ENCODE measurements around the gene SLC29A1.
"Not testable (repeated sequence)": the region's sequence is repeated elsewhere in the genome, so short reads cannot be mapped to it uniquely, and the experiment has no call there.

SLC29A1 gene

GRCh38 chr6:44186635-44187025, 36.8 kb upstream of the SLC29A1 start:
- Mint-ChIP-seq H3K27ac (no peak overlapping the region), H3K4me1 (peaks cover 22% of the 10 kb centered on the region), H3K4me3 (no peak overlapping the region), H3K27me3 (no peaks in the 10 kb centered on the region), H3K9me3 (no peaks in the 10 kb centered on the region)
- DNase-seq (no peak), ATAC-seq (no peak)

- no peak overlapping the region for H3K4me3 Mint-ChIP-seq
- H3K9me3 Mint-ChIP-seq, result no peaks in the 10 kb centered on the region
- H3K27me3 Mint-ChIP-seq, result peaks cover 16% of the 10 kb centered on the region
- H3K27ac Mint-ChIP-seq, result no peak overlapping the region
- DNase-seq, result no peak
- ATAC-seq, result no peak
- peaks cover 29% of the 10 kb centered on the region for H3K4me1 Mint-ChIP-seq
These were observed 34.6 kb upstream of the SLC29A1 start for GRCh38 chr6:44188819-44189218.

DNA sequence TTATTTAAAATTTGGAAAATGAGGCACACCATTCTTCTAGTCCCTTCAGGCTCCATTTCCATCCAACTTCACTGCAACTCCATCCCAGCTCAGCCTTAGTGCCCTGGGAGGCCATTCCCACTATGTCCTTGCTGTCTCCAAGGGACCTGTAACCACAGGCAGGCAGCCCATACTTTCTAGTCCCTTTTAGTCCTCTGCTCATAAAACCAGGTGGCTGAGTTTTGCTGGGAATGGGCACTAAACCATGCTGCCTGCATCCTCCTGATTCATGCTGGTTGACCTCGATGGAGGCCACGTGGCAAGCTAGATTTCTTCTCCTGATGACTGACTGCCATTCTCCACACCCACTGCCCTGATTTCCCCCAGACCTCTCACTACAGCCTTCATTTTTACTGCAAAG, 34.1 kb upstream of the SLC29A1 start:
- DNase-seq, result no peak
- no peak for ATAC-seq
- Mint-ChIP-seq H3K4me1 (peaks cover 29% of the 10 kb centered on the region), H3K27ac (no peak overlapping the region), H3K9me3 (no peaks in the 10 kb centered on the region), H3K27me3 (peaks cover 17% of the 10 kb centered on the region), H3K4me3 (no peak overlapping the region)

DNA sequence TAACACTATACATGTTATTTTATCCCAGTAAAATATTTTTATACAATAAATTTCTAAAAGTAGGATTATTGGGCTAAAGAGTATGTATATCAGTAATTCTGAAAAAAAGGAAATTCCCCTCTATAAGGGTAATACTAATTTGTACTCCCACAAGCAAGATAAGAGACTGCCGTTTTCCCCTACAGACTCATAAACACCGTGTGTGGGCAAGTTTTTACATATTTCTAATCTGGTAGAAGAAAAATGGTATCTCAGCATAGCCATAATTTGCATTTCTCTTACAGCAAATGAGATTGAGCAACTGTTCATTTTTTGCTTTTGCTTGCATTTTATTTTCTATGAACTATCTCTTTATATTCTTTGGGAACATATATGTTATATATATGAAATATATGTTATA, 32.7 kb upstream of the SLC29A1 start:
- Mint-ChIP-seq H3K27me3 (peaks cover 23% of the 10 kb centered on the region), H3K4me3 (no peak overlapping the region), H3K27ac (no peak overlapping the region), H3K4me1 (peaks cover 22% of the 10 kb centered on the region), H3K9me3 (no peaks in the 10 kb centered on the region)
- DNase-seq (no peak), ATAC-seq (peak; percentile 88)

GRCh38 chr6:44192428-44193041, 30.9 kb upstream of the SLC29A1 start:
- H3K4me3 Mint-ChIP-seq, result peak overlapping the region in 1 of 2 donors; percentile 1
- peaks cover 23% of the 10 kb centered on the region for H3K27me3 Mint-ChIP-seq
- H3K27ac Mint-ChIP-seq, result peak overlapping the region in 1 of 2 donors; percentile 78
- no peak for ATAC-seq
- DNase-seq, result no peak
- peaks cover 14% of the 10 kb centered on the region for H3K4me1 Mint-ChIP-seq
- no peaks in the 10 kb centered on the region for H3K9me3 Mint-ChIP-seq

GRCh38 chr6:44193307-44193910, 30.0 kb upstream of the SLC29A1 start:
- DNase-seq (no peak), ATAC-seq (no peak)
- no peaks in the 10 kb centered on the region for H3K9me3 Mint-ChIP-seq
- H3K27me3 Mint-ChIP-seq, result peaks cover 23% of the 10 kb centered on the region
- H3K4me1 Mint-ChIP-seq, result peaks cover 14% of the 10 kb centered on the region
- H3K27ac Mint-ChIP-seq, result no peak overlapping the region
- no peak overlapping the region for H3K4me3 Mint-ChIP-seq

GRCh38 chr6:44194326-44194725, 29.1 kb upstream of the SLC29A1 start:
- peak overlapping the region in 1 of 2 donors; percentile 3 for H3K27ac Mint-ChIP-seq
- no peak for DNase-seq
- peaks cover 12% of the 10 kb centered on the region for H3K4me1 Mint-ChIP-seq
- H3K4me3 Mint-ChIP-seq, result no peak overlapping the region
- no peak for ATAC-seq
- H3K27me3 Mint-ChIP-seq, result peaks cover 23% of the 10 kb centered on the region
- no peaks in the 10 kb centered on the region for H3K9me3 Mint-ChIP-seq

DNA sequence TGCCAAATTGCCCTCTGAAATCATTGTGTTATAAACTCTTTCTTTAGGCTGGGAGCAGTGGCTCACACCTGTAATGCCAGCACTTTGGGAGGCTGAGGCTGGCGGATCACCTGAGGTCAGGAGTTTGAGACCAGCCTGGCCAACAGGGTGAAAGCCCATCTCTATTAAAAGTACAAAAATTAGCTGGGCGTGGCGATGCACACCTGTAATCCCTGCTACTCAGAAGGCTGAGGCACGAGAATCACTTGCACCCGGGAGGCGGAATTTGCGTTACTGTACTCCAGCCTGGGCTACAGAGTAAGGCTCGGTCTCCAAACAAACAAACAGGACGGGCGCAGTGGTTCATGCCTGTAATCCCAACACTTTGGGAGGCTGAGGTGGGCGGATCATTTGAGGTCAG, 27.0 kb upstream of the SLC29A1 start:
- not testable (repeated sequence) for H3K4me3 Mint-ChIP-seq, ATAC-seq, H3K27ac Mint-ChIP-seq, H3K4me1 Mint-ChIP-seq, DNase-seq, H3K9me3 Mint-ChIP-seq
- peaks cover 33% of the 10 kb centered on the region for H3K27me3 Mint-ChIP-seq

DNA sequence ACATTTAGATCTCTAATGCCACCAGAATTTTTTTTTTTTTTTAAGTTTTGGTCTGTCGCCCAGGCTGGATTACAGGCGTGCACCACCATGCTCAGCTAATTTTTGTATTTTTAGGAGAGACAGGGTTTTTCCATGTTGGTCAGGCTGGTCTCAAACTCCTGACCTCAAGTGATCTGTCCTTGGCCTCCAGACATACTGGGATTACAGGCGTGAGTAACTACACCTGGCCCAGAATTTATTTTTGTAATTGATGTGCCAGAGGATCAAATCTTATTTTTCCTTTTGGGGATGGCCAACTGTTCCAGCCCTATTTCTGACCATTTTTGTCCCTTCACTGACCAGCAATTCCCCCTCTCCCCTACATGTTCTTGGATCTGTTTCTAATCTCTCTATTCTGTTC, 24.7 kb upstream of the SLC29A1 start:
- H3K27me3 Mint-ChIP-seq, result peaks cover 21% of the 10 kb centered on the region
- H3K9me3 Mint-ChIP-seq, result no peaks in the 10 kb centered on the region
- no peak overlapping the region for H3K4me3 Mint-ChIP-seq
- ATAC-seq, result no peak
- DNase-seq, result no peak
- H3K27ac Mint-ChIP-seq, result no peak overlapping the region
- H3K4me1 Mint-ChIP-seq, result no peaks in the 10 kb centered on the region

DNA sequence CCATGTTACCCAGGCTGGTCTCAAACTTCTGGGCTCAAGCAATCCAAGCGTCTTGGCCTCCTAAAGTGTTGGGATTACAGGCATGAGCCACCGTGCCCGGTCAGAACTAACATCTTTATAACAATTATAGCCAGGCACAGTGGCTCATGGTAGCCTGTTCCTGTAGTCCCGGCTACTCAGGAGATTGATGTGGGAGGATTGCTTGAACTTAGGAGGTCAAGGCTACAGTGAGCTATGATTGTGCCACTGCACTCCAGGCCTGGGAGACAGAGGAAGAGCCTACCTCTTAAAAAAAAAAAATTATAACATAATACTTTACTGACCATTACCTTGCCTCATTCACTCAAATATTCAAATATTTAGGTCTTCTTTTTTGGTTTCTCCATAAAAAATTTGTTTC, 23.5 kb upstream of the SLC29A1 start:
- Mint-ChIP-seq H3K27me3 (peaks cover 15% of the 10 kb centered on the region), H3K27ac (no peak overlapping the region), H3K4me3 (no peak overlapping the region), H3K4me1 (no peaks in the 10 kb centered on the region), H3K9me3 (no peaks in the 10 kb centered on the region)
- DNase-seq, result no peak
- ATAC-seq, result no peak

GRCh38 chr6:44201200-44201599, 22.2 kb upstream of the SLC29A1 start:
- H3K27ac Mint-ChIP-seq, result no peak overlapping the region
- H3K9me3 Mint-ChIP-seq, result no peaks in the 10 kb centered on the region
- ATAC-seq (no peak), DNase-seq (no peak)
- H3K4me3 Mint-ChIP-seq, result no peak overlapping the region
- no peaks in the 10 kb centered on the region for H3K4me1 Mint-ChIP-seq
- peaks cover 15% of the 10 kb centered on the region for H3K27me3 Mint-ChIP-seq

DNA sequence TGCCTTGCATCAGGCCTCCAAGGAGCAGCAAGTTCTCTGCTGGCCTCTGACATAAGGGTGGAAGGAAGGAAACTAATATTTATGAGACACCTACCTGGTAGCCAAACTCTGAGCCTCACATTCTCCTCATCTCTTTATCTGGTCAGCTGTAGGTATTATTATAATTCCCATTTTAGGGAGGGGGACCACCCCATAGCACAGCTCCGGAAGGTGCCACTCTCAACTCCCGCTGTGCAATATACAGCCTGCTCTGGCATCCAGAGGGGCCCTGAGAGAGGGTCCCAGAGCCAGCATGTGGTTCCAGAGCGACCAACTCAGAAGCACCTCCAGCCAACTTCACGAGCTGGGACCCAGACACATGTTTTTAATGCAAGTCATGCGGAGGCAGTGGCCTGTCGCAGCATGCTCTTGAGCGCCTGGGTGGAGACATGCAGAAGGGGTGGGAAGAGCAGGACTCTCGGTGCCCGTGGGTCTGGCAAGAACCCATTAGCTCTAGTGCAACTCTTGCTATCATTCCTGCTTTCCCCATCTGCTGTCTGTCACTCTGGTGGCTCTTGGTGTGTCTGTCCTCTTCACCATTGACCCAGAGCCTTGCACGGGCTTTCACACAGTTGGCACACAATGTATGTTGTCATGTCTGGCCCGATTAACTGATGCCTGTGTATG, 21.6 kb upstream of the SLC29A1 start:
- no peak overlapping the region for H3K4me3 Mint-ChIP-seq
- no peaks in the 10 kb centered on the region for H3K9me3 Mint-ChIP-seq
- ATAC-seq, result no peak
- H3K27me3 Mint-ChIP-seq, result peaks cover 15% of the 10 kb centered on the region
- H3K27ac Mint-ChIP-seq, result peak overlapping the region in 1 of 2 donors; percentile 71
- no peak for DNase-seq
- no peaks in the 10 kb centered on the region for H3K4me1 Mint-ChIP-seq

DNA sequence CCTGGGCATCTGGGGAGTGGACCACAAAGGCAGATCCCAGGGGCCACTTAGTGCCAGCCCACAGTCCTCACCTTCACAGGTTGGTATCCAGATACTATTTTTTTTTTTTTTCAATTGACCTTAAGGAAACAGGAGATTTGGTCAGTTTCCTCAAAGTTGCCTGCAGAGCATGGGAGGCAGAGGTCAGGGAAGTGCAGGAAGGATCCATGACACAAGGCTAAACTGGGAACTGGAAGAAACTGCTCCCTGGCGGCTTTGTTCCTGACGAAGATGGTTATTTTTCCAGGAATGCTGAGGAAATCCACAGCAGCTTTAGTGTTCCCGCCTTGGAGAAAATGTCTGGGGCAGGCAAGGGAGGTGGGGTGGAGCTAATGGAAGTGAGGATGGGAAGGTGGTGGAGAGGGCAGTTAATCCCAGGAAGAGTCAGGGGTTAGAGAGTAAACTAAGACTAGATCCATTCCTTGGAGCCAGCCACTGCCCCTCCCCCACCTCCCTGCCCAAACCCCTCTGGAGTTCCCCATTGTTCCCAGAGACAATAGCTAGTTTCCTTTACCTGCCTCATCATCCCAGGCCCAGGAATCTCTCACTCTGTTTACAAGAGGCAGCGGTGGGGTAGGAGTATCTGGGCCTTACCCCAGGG, 20.9 kb upstream of the SLC29A1 start:
- Mint-ChIP-seq H3K4me1 (no peaks in the 10 kb centered on the region), H3K27ac (peak overlapping the region in 1 of 2 donors; percentile 71), H3K27me3 (peaks cover 15% of the 10 kb centered on the region), H3K4me3 (no peak overlapping the region), H3K9me3 (no peaks in the 10 kb centered on the region)
- ATAC-seq (no peak), DNase-seq (no peak)

- Mint-ChIP-seq H3K4me1 (no peaks in the 10 kb centered on the region), H3K4me3 (no peak overlapping the region), H3K9me3 (no peaks in the 10 kb centered on the region), H3K27ac (no peak overlapping the region), H3K27me3 (peaks cover 16% of the 10 kb centered on the region)
- DNase-seq, result no peak
- ATAC-seq, result no peak
These were observed 20.2 kb upstream of the SLC29A1 start for GRCh38 chr6:44202972-44203750.

DNA sequence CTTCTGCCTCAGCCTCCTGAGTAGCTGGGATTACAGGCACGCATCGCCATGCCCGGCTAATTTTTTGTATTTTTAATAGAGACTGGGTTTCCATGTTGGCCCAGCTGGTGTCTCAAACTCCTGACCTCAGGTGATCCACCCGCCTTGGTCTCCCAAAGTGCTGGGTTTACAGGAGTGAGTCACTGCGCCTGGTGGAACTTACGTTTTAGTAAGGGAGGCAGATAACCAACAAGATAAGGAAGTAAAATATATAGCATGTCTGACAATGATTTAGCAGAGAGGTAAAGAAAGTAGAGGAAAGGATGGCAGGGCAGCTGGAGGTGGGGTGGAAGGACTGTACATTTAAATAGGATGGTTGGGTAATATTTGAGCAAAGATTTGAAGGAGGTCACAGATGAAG, 19.4 kb upstream of the SLC29A1 start:
- ATAC-seq, result no peak
- Mint-ChIP-seq H3K9me3 (no peaks in the 10 kb centered on the region), H3K4me3 (no peak overlapping the region), H3K27me3 (peaks cover 22% of the 10 kb centered on the region), H3K27ac (no peak overlapping the region), H3K4me1 (no peaks in the 10 kb centered on the region)
- DNase-seq, result no peak

All from stimulated activated naive CD8-positive, alpha-beta T cell treated with anti-CD3 and anti-CD28 coated beads, Interleukin-15, amount 100 ng/mL, for 72 hours (primary cell).